Activated naive CD4-positive, alpha-beta T cell treated with anti-CD3 and anti-CD28 coated beads, Interleukin-2, amount 50 U/mL, for 16 hours (primary cell): Measurements from ENCODE around the gene ME1.
"Not testable (repeated sequence)": the region's sequence is repeated elsewhere in the genome, so short reads cannot be mapped to it uniquely, and the experiment has no call there.

Experiments
- DNase-seq: peaks from one replicate; pipeline ENCODE4 v3.0.0-alpha.2; 2020

The ME1 gene

GRCh38 chr6:83431545-83432155 is 799 bp upstream of the ME1 start:
- DNase-seq: no peak

- no peak for DNase-seq
Measured at GRCh38 chr6:83429857-83430610, 817 bp downstream of the ME1 start.

GRCh38 chr6:83429269-83429668 is 1.6 kb downstream of the ME1 start:
- DNase-seq: no peak

DNA sequence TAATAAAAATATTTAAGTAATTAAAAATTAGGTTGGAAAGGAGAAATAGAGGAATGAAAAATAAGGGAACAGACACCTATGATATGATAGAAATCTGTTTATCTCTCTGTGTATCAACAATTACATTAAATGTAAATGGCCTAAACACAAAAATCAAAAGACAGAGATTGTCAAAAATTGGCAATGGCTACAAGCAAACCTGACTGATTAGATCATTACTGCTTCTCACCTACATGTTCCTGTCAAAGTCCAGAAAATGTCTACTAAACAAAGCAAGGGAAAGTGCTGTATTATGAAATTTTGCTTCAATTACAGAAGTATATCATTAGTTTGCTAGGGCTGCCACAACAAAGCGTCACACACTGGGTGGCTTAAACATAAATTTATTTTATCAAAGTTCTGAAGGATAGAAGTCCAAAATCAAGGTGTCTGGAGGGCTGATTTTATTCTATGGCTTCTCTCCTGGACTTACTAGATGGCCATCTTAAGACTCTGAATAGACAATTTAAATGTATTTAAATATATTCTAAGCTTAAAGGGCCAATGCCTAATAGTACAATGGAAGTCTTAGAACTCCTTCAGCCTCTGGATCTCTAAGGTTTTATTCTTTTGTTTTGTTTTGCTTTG is 6.3 kb downstream of the ME1 start:
- DNase-seq: no peak

GRCh38 chr6:83417880-83418663 is 12.8 kb downstream of the ME1 start:
- DNase-seq: no peak

- DNase-seq: no peak
Measured at GRCh38 chr6:83413068-83413467, 17.8 kb downstream of the ME1 start.

DNA sequence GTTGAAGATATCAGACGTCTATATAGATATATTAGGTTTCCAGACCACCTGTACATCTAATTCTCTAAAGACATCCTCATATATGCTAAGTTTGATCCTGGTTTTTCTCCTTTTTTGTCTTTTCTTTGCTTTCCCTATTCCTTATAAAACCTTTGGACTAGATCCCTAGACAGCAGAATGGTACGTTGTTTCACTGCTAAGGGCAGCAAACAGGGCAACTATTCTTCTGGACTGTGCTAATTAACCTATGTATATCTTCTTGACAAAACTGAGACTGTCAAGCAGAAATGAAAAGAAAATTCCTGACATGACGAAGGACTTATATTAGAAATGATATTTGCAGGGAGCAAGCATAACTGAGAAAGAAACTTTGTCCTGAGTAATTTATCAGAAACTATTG is 19.1 kb downstream of the ME1 start:
- no peak for DNase-seq

- no peak for DNase-seq
Measured at GRCh38 chr6:83403191-83403590, 27.7 kb downstream of the ME1 start.

- DNase-seq: no peak
Measured at GRCh38 chr6:83389606-83390005, 41.2 kb downstream of the ME1 start.

- no peak for DNase-seq
Measured at GRCh38 chr6:83385473-83385872, 45.4 kb downstream of the ME1 start.

DNA sequence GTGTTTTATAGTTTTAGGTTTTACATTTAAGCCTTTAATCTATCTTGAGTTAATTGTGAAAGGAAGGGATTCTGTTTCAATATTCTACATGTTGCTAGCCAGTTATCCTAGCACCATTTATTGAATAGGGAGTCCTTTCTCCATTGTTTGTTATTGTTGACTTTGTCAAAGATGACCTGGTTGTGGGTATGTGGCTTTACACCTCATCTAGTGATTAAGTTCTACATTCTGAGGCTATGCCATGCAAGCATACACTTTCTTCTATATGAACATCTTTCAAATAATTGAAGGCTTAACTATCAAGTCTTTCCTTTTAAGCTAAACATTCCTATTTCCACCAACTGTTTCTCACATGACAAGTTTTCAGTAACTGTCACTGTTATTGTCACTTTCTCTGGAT is 46.1 kb downstream of the ME1 start:
- DNase-seq: no peak

- DNase-seq: no peak
Measured at GRCh38 chr6:83381949-83382348, 48.9 kb downstream of the ME1 start.

GRCh38 chr6:83378621-83379388 is 52.0 kb downstream of the ME1 start:
- no peak for DNase-seq

GRCh38 chr6:83371423-83371822 is 59.4 kb downstream of the ME1 start:
- DNase-seq: no peak

GRCh38 chr6:83370567-83370966 is 60.3 kb downstream of the ME1 start:
- DNase-seq: no peak

DNA sequence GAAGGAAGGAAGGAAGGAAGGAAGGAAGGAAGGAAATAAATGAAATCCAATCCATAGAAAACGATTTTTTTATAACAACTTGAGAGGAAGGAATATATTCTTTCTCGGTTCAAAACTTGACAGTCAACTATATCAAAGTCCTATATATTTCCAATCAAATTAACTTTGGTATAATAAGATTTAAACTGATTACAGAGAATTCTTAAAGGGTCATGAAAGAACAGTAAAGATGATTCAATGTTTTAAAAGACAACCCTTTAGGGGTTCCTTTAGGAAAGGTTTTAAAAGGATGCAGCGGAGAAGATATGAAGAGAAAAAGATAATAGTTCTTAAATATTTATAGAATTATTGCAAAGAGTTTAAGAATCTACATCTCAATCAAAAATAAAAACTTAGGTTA is 61.2 kb downstream of the ME1 start:
- DNase-seq: no peak

- DNase-seq: no peak
Measured at GRCh38 chr6:83368577-83368976, 62.3 kb downstream of the ME1 start.

- DNase-seq: no peak
Measured at GRCh38 chr6:83367104-83367503, 63.7 kb downstream of the ME1 start.

- DNase-seq: no peak
Measured at GRCh38 chr6:83365931-83366330, 64.9 kb downstream of the ME1 start.

DNA sequence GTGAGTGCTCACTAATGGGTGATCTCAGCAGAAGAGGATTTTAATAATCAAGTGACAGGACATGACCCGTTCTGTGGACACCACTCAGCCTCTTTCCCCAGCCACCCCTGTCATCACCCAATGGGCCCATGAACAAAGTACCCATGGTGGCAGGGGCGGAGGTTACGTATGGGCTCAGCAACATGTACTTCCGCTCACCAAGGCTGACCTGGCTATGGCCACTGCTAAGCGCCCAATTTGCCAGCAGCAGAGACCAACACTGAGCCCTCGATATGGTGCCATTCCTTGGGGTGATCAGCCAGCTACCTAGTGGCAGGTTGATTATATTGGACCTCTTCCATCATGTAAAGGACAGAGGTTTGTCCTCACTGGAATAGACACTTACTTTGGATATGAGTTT is 68.5 kb downstream of the ME1 start:
- not testable (repeated sequence) for DNase-seq

DNA sequence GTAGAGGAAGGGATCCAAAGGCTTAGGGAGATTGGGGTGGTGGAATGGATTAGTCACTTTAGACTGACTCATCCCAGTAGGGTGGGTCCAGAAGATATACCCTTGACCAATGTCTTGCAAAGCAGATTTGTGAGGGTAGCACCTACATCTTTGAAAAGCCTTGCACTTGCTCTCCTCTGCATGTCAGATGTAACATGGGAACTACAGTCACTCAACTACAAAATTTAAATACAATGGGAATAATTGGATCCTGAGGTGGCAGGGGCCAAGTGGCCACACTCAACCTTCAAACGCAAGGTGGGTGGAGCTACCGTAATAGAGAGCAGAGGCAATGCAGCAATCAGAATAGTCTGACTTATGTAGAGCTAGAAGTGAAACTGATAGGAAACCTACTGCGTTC is 71.2 kb downstream of the ME1 start:
- no peak for DNase-seq

DNA sequence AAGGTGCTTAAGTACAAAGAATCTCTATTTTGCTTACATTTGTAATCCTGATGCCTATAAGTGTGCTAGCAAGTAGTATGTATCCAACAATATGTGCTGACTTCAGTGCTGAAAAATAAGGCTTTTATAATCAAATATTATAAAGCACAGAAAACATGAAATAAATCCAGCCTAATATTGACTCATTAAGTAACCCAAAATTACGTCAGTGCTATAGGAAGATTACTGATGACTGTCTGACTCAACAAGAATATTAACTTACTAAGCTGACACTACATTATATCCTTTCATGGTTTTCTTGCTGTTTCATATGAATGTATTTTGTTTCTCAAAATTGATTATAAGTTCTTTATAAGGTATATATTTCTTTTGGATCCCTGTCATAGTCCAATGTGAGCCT is 76.1 kb downstream of the ME1 start:
- DNase-seq: no peak
